OCI-LY7 (cell line): ENCODE results near the gene CNTN1. TPM values are rescaled to one million over a fixed set of nuclear protein-coding genes. Genes with fewer than 3 reads are reported as not detected.

ENCODE experiments used
- BruUV-seq: library from RNA; stranded (reverse); fragments of 400-500 nt; replicated peaks from 2 replicates; lab custom pipeline; 2021; lab: Mats Ljungman, UMichigan
- CTCF ChIA-PET: fragments of 300-600 bp; sonication (Branson Sonifier 250); formaldehyde crosslinking; loops from one replicate; lab custom pipeline; 2022; ENCODE audit warnings: antibody characterized with exemption; ENCODE audit not compliant: unreplicated experiment; lab: Charles Lee
- POLR2A ChIA-PET: fragments of 300-600 bp; sonication (Branson Sonifier 250); formaldehyde crosslinking; loops from one replicate; lab custom pipeline; 2022; ENCODE audit warnings: antibody characterized with exemption; lab: Charles Lee
- DNase-seq: peaks from one replicate; pipeline ENCODE4 v3.0.0-alpha.2; 2015; ENCODE audit warnings: low spot score
- H2AFZ ChIP-seq: fragments of 200-600 bp; sonication (generic), shearing (Covaris generic); 2 replicates; pipeline ENCODE4 v1.6.1; 2014; ENCODE audit warnings: mild to moderate bottlenecking, antibody characterized with exemption, low read length, moderate library complexity
- H3K27ac ChIP-seq: fragments of 200-600 bp; sonication (generic); 2 replicates; pipeline ENCODE4 v1.5.1; 2014; ENCODE audit warnings: mixed run types, low read depth, mild to moderate bottlenecking, moderate library complexity, low read length, inconsistent platforms; ENCODE audit not compliant: poor library complexity, severe bottlenecking
- H3K36me3 ChIP-seq: fragments of 200-600 bp; sonication (generic); 2 replicates; pipeline ENCODE4 v1.6.1; 2014; ENCODE audit warnings: mild to moderate bottlenecking, antibody characterized with exemption, low read length, moderate library complexity, mixed read lengths; ENCODE audit not compliant: insufficient read depth
- H3K4me1 ChIP-seq: fragments of 200-600 bp; sonication (generic); 2 replicates; pipeline ENCODE4 v1.5.1; 2014; ENCODE audit warnings: mild to moderate bottlenecking, low read length; ENCODE audit not compliant: insufficient read depth, poor library complexity, severe bottlenecking
- H3K4me2 ChIP-seq: fragments of 200-600 bp; sonication (generic); 2 replicates; pipeline ENCODE4 v1.6.1; 2014; ENCODE audit warnings: mild to moderate bottlenecking, low read length
- H3K4me3 ChIP-seq: fragments of 200-600 bp; sonication (generic); 2 replicates; pipeline ENCODE4 v1.5.1; 2014; ENCODE audit warnings: mild to moderate bottlenecking, low read depth, low read length; ENCODE audit not compliant: poor library complexity, severe bottlenecking
- H3K79me2 ChIP-seq: fragments of 200-600 bp; sonication (generic); 2 replicates; pipeline ENCODE4 v1.6.1; 2016; ENCODE audit warnings: low read depth, mild to moderate bottlenecking, low read length, moderate library complexity, mixed read lengths; ENCODE audit not compliant: insufficient read depth
- H3K9me2 ChIP-seq: fragments of 200-600 bp; sonication (generic); 2 replicates; pipeline ENCODE4 v1.6.1; 2016; ENCODE audit warnings: mild to moderate bottlenecking, low read length, mixed read lengths; ENCODE audit not compliant: insufficient read depth
- H3K9me3 ChIP-seq: fragments of 200-600 bp; sonication (generic); 2 replicates; pipeline ENCODE4 v1.6.1; 2014; ENCODE audit warnings: mild to moderate bottlenecking, mixed run types, low read length, mixed read lengths
- H4K20me1 ChIP-seq: fragments of 200-600 bp; sonication (generic); 2 replicates; pipeline ENCODE4 v1.6.1; 2014; ENCODE audit warnings: mild to moderate bottlenecking, antibody characterized with exemption, low read length, moderate library complexity, mixed read lengths; ENCODE audit not compliant: insufficient read depth
- EZH2phosphoT487 ChIP-seq: fragments of 200-600 bp; sonication (generic); IDR thresholded peaks from 2 replicates; pipeline ENCODE4 v1.6.1; 2018; ENCODE audit warnings: low read depth, borderline replicate concordance, mild to moderate bottlenecking, mixed run types, antibody characterized with exemption, low read length, moderate library complexity, mixed read lengths
- intact Hi-C: fragments of 100-400 bp; cut with micrococcal nuclease; formaldehyde crosslinking; loops from one replicate; pipeline ENCODE4 v1.10.0; 2022; ENCODE audit not compliant: unreplicated experiment
- total RNA-seq, 2 experiments: library from RNA; depleted of rRNA in 1 of 2; stranded (reverse); fragments of >200 nt in 1 of 2; shearing (Covaris generic) in 1 of 2; gene quantifications; 2 replicates each; pipeline ENCODE4 v1.2.3, GENCODE V29; 2014 to 2022
- TF ChIP-seq, protein P1 (sequence below): fragments of 200-600 bp; sonication (generic); conservative IDR thresholded peaks from 2 replicates; pipeline ENCODE4 v1.5.1; 2014; ENCODE audit warnings: mild to moderate bottlenecking, antibody characterized with exemption, low read length, moderate library complexity, mixed read lengths

CNTN1 gene
- total RNA-seq, 2 experiments from 2014 or later, result not detected

DNA sequence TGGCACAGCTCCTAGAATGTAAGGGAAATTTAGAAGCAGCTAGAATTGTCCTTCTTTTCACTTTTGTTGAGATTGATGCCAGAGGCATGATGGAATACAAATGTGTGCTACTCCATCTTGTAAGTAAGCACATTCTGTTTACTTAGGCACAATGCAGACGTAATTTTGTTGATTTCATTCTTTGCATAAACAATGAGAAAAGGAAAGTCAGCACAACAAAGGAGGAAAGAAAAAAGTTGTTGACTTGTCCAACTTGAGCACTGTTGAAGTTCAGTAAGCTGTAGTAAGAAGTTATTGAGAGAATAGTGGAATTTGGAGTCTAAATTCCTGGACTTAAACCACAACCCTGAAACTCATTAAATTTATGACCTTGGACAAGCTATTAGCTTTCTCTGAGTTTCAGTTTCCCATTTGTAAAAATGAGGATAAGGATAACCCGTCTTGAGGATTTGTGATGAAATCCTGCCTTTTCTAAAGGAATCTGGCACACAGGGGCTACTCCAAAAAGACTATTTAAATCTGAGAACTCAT lies 19.4 kb upstream of the CNTN1 start:
- DNase-seq, result no peak
- intact Hi-C loops, result no loop called here
- H3K9me2 ChIP-seq, result no peaks in the 10 kb centered on the region
- no TSS peak for BruUV-seq
- POLR2A ChIA-PET, result interaction anchor here (1.4 kb wide), 1 partner anchor 38 kb away, joined by 3 read pairs; no protein-coding TSS in a partner anchor
- H3K9me3 ChIP-seq, result no peaks in the 10 kb centered on the region
- H2AFZ ChIP-seq, result no peak overlapping the region
- TF ChIP-seq, protein P1, sequence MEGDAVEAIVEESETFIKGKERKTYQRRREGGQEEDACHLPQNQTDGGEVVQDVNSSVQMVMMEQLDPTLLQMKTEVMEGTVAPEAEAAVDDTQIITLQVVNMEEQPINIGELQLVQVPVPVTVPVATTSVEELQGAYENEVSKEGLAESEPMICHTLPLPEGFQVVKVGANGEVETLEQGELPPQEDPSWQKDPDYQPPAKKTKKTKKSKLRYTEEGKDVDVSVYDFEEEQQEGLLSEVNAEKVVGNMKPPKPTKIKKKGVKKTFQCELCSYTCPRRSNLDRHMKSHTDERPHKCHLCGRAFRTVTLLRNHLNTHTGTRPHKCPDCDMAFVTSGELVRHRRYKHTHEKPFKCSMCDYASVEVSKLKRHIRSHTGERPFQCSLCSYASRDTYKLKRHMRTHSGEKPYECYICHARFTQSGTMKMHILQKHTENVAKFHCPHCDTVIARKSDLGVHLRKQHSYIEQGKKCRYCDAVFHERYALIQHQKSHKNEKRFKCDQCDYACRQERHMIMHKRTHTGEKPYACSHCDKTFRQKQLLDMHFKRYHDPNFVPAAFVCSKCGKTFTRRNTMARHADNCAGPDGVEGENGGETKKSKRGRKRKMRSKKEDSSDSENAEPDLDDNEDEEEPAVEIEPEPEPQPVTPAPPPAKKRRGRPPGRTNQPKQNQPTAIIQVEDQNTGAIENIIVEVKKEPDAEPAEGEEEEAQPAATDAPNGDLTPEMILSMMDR, result no peak
- no peak for TF ChIP-seq EZH2phosphoT487
- no peaks in the 10 kb centered on the region for H3K36me3 ChIP-seq
- no peaks in the 10 kb centered on the region for H3K79me2 ChIP-seq
- no peak overlapping the region for H3K4me2 ChIP-seq
- CTCF ChIA-PET, result no interaction called here
- H3K4me1 ChIP-seq, result no peaks in the 10 kb centered on the region
- no peak overlapping the region for H3K27ac ChIP-seq
- H3K4me3 ChIP-seq, result no peak overlapping the region
- H4K20me1 ChIP-seq, result no peaks in the 10 kb centered on the region

DNA sequence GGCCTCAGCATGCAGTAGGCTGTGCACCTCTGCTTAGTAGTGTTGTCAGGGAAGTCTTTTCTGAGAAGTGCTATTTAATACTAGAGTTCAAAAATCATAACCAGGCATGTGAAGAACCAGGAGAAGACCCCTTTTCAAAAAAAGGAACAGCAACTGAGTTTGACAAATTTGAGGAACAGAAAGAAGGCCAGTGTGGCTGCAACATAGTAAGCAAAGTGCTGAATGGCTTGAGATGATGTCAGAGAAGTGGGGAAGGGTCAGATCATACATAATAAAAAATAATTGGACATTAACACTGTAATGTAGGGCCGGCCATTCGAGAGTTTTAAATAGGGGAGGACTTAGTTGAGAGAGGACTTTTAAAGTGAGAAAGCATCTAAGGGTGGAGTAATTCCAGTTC lies 11.1 kb upstream of the CNTN1 start:
- no TSS peak for BruUV-seq
- Histone ChIP-seq H3K36me3 (no peaks in the 10 kb centered on the region), H3K4me1 (no peaks in the 10 kb centered on the region), H3K4me2 (no peak overlapping the region), H2AFZ (no peak overlapping the region), H3K79me2 (no peaks in the 10 kb centered on the region), H3K4me3 (no peak overlapping the region), H4K20me1 (no peaks in the 10 kb centered on the region), H3K27ac (no peak overlapping the region), H3K9me2 (no peaks in the 10 kb centered on the region), H3K9me3 (no peaks in the 10 kb centered on the region)
- DNase-seq, result no peak
- ChIA-PET POLR2A (no interaction called here), CTCF (no interaction called here)
- TF ChIP-seq EZH2phosphoT487, result no peak
- TF ChIP-seq, protein P1, result no peak
- intact Hi-C loops, result no loop called here

DNA sequence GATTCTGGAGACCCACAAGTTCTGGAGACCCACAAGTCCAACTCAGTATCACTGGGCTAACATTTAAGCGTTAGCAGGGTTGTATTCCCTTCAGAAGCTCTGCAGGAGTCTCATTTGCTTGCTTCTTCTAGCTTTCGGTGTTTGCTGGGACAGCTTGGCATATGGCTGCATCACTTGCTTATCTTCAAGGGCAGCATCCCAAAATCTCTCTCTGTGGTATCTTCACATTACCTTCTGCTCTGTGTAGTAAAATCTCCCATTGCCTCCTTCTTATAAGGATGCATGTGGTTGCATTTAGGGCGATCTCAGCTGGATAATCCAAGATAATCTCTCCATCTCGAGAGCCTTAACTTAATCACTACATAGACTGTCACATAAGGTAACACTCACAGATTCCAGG lies 7.3 kb upstream of the CNTN1 start:
- Histone ChIP-seq H3K4me3 (no peak overlapping the region), H3K4me1 (no peaks in the 10 kb centered on the region), H3K9me2 (no peaks in the 10 kb centered on the region), H3K79me2 (no peaks in the 10 kb centered on the region), H3K36me3 (no peaks in the 10 kb centered on the region), H3K27ac (no peak overlapping the region), H3K9me3 (no peaks in the 10 kb centered on the region), H3K4me2 (no peak overlapping the region), H2AFZ (no peak overlapping the region), H4K20me1 (no peaks in the 10 kb centered on the region)
- no peak for TF ChIP-seq EZH2phosphoT487
- TF ChIP-seq, protein P1, result no peak
- no TSS peak for BruUV-seq
- intact Hi-C loops, result no loop called here
- DNase-seq, result no peak
- ChIA-PET CTCF (no interaction called here), POLR2A (interaction anchor here (0.6 to 0.7 kb wide), 2 partner anchors 31 to 1847 kb away, joined by 3 read pairs; no protein-coding TSS in a partner anchor)
